Fibroblast of mammary gland (primary cell): ENCODE results near the gene LRRC45.
A peak's percentile ranks its signal among the peaks of the same experiment; 100 is the strongest.

Experiments used
- DNase-seq: peaks from one replicate; pipeline ENCODE4 v3.0.0-alpha.2; 2010; ENCODE audit warnings: low read depth
- H3K4me3 ChIP-seq: 2 replicates; pipeline ENCODE4 v1.5.1; 2011; ENCODE audit warnings: low read depth, mild to moderate bottlenecking, low read length, moderate library complexity; ENCODE audit not compliant: control insufficient read depth
- CTCF ChIP-seq: conservative IDR thresholded peaks from 2 replicates; pipeline ENCODE4 v1.5.1; 2011; ENCODE audit warnings: low read depth, low read length, inconsistent platforms; ENCODE audit not compliant: control insufficient read depth, insufficient read depth

LRRC45 gene

GRCh38 chr17:82049106-82049505 is 26.0 kb downstream of the LRRC45 start:
- DNase-seq = no peak
- H3K4me3 ChIP-seq = no peak overlapping the region
- no peak for TF ChIP-seq CTCF

GRCh38 chr17:82049521-82049971 is 26.4 kb downstream of the LRRC45 start:
- TF ChIP-seq CTCF = no peak
- DNase-seq = no peak
- H3K4me3 ChIP-seq = no peak overlapping the region

GRCh38 chr17:82050152-82050760 is 27.2 kb downstream of the LRRC45 start:
- peak overlapping the region; percentile 50 for H3K4me3 ChIP-seq
- no peak for TF ChIP-seq CTCF
- DNase-seq = no peak

GRCh38 chr17:82050761-82051641 is 27.9 kb downstream of the LRRC45 start:
- DNase-seq = no peak
- no peak for TF ChIP-seq CTCF

GRCh38 chr17:82051776-82052637 is 28.9 kb downstream of the LRRC45 start, which contains the start of the genes GPS1 and RFNG:
Gene GPS1 (plus strand): TSS chr17:82051898. CDS start chr17:82051932, 34 bp downstream.
Gene RFNG (minus strand): TSS chr17:82051811. CDS start chr17:82051766, 45 bp downstream.
- no peak for DNase-seq
- H3K4me3 ChIP-seq = peak within 1 kb of the TSS; percentile 70
- TF ChIP-seq CTCF = no peak

More at GRCh38 chr17:82050761-82051641, 27.9 kb downstream of the LRRC45 start:
- H3K4me3 ChIP-seq = peak overlapping the region; percentile 50

GRCh38 chr17:82052638-82053059 is 29.5 kb downstream of the LRRC45 start:
- TF ChIP-seq CTCF = no peak
- DNase-seq = no peak

More at GRCh38 chr17:82052638-82053059, 29.5 kb downstream of the LRRC45 start:
- peak overlapping the region; percentile 70 for H3K4me3 ChIP-seq
